Suprapubic skin (tissue), 4 donors: Measurements from ENCODE around the gene MSMO1.

Experiments
- CTCF ChIP-seq, 2 donors: fragments of 200-600 bp in 1 of 2; fragments of 450-650 bp in 1 of 2; sonication (generic) in 1 of 2; IDR thresholded peaks; one replicate each; pipeline ENCODE4 v1.5.1; 2016 to 2019; ENCODE audit warnings: antibody characterized with exemption in 2 of 2, mild to moderate bottlenecking in 1 of 2, moderate library complexity in 1 of 2
- EP300 ChIP-seq: sonication (generic); formaldehyde crosslinking; IDR thresholded peaks from one replicate; pipeline ENCODE4 v1.6.1; 2017; ENCODE audit warnings: antibody characterized with exemption
- POLR2A ChIP-seq, 2 donors: fragments of 450-650 bp; IDR thresholded peaks; one replicate each; pipeline ENCODE4 v1.6.1; 2017; ENCODE audit warnings: antibody characterized with exemption in 2 of 2, mild to moderate bottlenecking in 2 of 2, moderate library complexity in 2 of 2
- POLR2AphosphoS5 ChIP-seq, 3 donors: sonication (generic); formaldehyde crosslinking; IDR thresholded peaks; one replicate each; pipeline ENCODE4 v1.6.1; 2017; ENCODE audit warnings: antibody characterized with exemption in 3 of 3

DNA sequence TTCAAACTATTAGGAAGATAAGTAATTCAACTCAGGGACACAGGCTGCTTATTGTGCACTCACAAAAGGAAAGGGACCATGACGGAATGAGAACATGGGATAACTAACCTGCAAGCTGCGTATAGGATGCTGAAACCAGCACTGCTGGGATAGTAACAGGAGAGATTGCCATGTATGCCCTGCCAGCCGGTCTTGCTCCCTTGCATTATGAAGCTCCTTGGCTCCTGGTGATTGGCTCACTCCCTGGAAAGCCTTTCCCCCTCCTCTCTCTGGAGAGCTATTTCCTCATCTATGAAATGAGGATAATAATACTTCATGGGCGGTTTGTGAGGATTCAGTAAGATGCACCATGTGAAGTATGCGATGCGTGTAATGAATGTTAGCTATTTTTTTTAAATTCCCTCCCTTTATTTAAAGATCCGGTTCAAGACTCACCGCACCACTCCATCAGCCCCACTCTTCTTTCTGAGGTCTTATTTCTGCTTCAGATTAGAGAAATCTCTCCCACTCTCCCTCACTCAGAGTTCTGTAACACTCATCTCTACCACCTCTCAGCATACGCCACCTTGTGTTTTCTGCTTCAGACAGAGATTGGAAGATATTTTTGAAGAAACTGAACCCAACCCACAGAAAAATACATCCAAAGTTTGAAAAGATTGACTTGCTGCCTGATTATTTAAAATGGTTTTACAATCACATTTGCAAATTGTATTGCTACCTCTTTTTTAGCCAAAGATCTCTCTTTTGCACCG lies 18.4 kb downstream of the MSMO1 start:
- TF ChIP-seq POLR2A (IDR thresholded peaks at IDR 0.05) (no peak), CTCF (IDR thresholded peaks at IDR 0.05) (no peak), EP300 (no peak), POLR2AphosphoS5 (IDR thresholded peaks at IDR 0.05) (no peak)
